ENCODE results near the gene ARHGAP11A.

ARHGAP11A gene

GRCh38 chr15:32656496-32656895 lies 41.2 kb downstream of the ARHGAP11A start:
- no peak for DNase-seq

GRCh38 chr15:32657198-32657883 lies 42.0 kb downstream of the ARHGAP11A start:
- DNase-seq = no peak

- no peak for DNase-seq
Measured at GRCh38 chr15:32657941-32658340, 42.6 kb downstream of the ARHGAP11A start.

GRCh38 chr15:32659340-32660155 lies 44.2 kb downstream of the ARHGAP11A start:
- DNase-seq = peak; percentile 38

- DNase-seq = no peak
Measured at GRCh38 chr15:32663671-32664070, 48.4 kb downstream of the ARHGAP11A start.

- no peak for DNase-seq
Measured at GRCh38 chr15:32664796-32665195, 49.5 kb downstream of the ARHGAP11A start.

GRCh38 chr15:32667321-32667720 lies 52.0 kb downstream of the ARHGAP11A start:
- DNase-seq = no peak

- DNase-seq = no peak
Measured at GRCh38 chr15:32668942-32669341, 53.6 kb downstream of the ARHGAP11A start.

- no peak for DNase-seq
Measured at GRCh38 chr15:32669896-32670611, 54.8 kb downstream of the ARHGAP11A start.

- no peak for DNase-seq
Measured at GRCh38 chr15:32670623-32671022, 55.3 kb downstream of the ARHGAP11A start.

- no peak for DNase-seq
Measured at GRCh38 chr15:32671339-32672325, 56.3 kb downstream of the ARHGAP11A start.

GRCh38 chr15:32674681-32675080 lies 59.4 kb downstream of the ARHGAP11A start:
- DNase-seq = no peak

- no peak for DNase-seq
Measured at GRCh38 chr15:32675466-32675865, 60.2 kb downstream of the ARHGAP11A start.

- DNase-seq = no peak
Measured at GRCh38 chr15:32676169-32676568, 60.9 kb downstream of the ARHGAP11A start.

- DNase-seq = peak; percentile 40
Measured at GRCh38 chr15:32677238-32677750, 62.0 kb downstream of the ARHGAP11A start.

- no peak for DNase-seq
Measured at GRCh38 chr15:32679298-32679690, 64.0 kb downstream of the ARHGAP11A start.

- DNase-seq = no peak
Measured at GRCh38 chr15:32682569-32682968, 67.3 kb downstream of the ARHGAP11A start.

- DNase-seq = no peak
Measured at GRCh38 chr15:32682977-32683630, 67.8 kb downstream of the ARHGAP11A start.

GRCh38 chr15:32683906-32684584 lies 68.7 kb downstream of the ARHGAP11A start:
- DNase-seq = no peak

GRCh38 chr15:32685576-32685975 lies 70.3 kb downstream of the ARHGAP11A start:
- DNase-seq = no peak

- DNase-seq = no peak
Measured at GRCh38 chr15:32687556-32687955, 72.3 kb downstream of the ARHGAP11A start.

Measured in COR-L47 (cell line).